Measurements from ENCODE around the gene TLL2.

Gene TLL2

GRCh38 chr10:96507044-96507443, 6.7 kb downstream of the TLL2 start:
- DNase-seq (ENCODE audit: low spot score): no peak

DNA sequence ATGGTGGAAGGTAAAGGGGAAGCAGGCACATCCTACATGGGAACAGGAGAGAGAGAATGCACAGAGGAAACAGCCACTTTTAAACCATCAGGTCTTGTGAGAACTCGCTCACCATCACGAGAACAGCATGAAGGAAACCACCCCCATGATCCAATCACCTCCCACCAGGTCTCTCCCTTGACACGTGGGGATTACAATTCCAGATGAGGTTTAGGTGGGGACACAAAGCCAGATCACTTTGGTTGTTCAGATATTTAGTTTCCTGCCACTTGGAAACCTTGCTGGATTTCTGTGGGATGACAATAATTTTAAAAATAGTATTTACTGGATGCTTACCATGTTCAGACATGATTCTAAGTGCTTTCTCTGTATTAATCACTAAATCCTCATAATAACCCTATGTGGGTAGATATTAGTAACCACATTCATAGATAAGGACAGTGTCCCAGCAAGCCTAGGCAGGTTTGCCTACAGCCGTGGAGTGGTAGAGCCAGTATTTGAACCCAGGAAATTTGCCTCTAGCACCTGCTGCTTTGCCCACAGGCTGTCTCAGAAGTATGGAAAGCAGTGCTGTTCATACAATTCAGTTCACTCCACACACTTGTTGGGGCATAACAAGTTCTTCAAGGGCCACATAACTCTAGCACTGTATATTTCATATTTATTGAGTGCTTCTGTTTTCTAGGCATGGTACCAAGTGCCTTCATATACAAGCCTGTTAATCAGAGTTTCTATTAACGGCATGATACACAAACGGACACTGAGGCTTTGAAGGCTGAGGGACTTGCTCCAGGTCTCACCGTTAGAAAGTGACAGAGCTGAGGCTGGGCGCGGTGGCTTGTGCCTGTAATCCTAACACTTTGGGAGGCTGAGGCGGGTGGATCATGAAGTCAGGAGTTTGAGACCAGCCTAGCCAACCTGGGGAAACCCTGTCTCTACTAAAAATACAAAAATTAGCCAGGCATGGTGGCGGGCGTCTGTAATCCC, 8.3 kb downstream of the TLL2 start:
- DNase-seq (ENCODE audit: low spot score): no peak

GRCh38 chr10:96502561-96503282, 11.0 kb downstream of the TLL2 start:
- no peak for DNase-seq (ENCODE audit: low spot score)

GRCh38 chr10:96501985-96502384, 11.7 kb downstream of the TLL2 start:
- no peak for DNase-seq (ENCODE audit: low spot score)

- DNase-seq (ENCODE audit: low spot score): no peak
These were observed 13.2 kb downstream of the TLL2 start for GRCh38 chr10:96500519-96500918.

- no peak for DNase-seq (ENCODE audit: low spot score)
These were observed 13.7 kb downstream of the TLL2 start for GRCh38 chr10:96500050-96500449.

DNA sequence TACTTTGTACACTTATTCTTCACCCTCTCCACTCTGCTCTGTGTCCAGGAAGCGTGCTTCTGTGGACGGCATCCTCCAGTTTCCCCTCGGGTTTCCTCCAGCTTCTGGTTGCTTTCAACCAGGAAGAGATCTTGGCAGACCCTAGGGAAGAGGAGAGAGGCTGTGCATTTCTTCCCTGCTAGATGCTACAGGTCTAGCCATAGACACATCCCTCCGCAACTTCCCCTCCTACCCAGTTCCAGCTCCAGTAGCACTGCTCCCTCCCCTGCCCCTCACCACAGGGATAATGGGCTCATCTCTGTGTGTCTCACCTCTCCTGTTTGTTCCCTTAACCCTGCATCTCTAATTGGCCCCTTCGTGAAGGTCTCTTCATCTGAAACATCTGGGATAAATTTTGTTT, 16.3 kb downstream of the TLL2 start:
- no peak for DNase-seq (ENCODE audit: low spot score)

GRCh38 chr10:96496281-96496925, 17.3 kb downstream of the TLL2 start:
- no peak for DNase-seq (ENCODE audit: low spot score)

GRCh38 chr10:96495544-96495943, 18.2 kb downstream of the TLL2 start:
- DNase-seq (ENCODE audit: low spot score): no peak

GRCh38 chr10:96494694-96495093, 19.0 kb downstream of the TLL2 start:
- DNase-seq (ENCODE audit: low spot score): no peak

GRCh38 chr10:96493871-96494525, 19.7 kb downstream of the TLL2 start:
- no peak for DNase-seq (ENCODE audit: low spot score)

GRCh38 chr10:96493254-96493653, 20.5 kb downstream of the TLL2 start:
- no peak for DNase-seq (ENCODE audit: low spot score)

- no peak for DNase-seq (ENCODE audit: low spot score)
These were observed 22.4 kb downstream of the TLL2 start for GRCh38 chr10:96491303-96491702.

GRCh38 chr10:96488161-96488935, 25.4 kb downstream of the TLL2 start:
- no peak for DNase-seq (ENCODE audit: low spot score)

- no peak for DNase-seq (ENCODE audit: low spot score)
These were observed 30.7 kb downstream of the TLL2 start for GRCh38 chr10:96482815-96483588.

GRCh38 chr10:96478355-96478754, 35.4 kb downstream of the TLL2 start:
- no peak for DNase-seq (ENCODE audit: low spot score)

GRCh38 chr10:96473866-96474265, 39.9 kb downstream of the TLL2 start:
- no peak for DNase-seq (ENCODE audit: low spot score)

GRCh38 chr10:96470116-96470743, 43.5 kb downstream of the TLL2 start:
- no peak for DNase-seq (ENCODE audit: low spot score)

DNA sequence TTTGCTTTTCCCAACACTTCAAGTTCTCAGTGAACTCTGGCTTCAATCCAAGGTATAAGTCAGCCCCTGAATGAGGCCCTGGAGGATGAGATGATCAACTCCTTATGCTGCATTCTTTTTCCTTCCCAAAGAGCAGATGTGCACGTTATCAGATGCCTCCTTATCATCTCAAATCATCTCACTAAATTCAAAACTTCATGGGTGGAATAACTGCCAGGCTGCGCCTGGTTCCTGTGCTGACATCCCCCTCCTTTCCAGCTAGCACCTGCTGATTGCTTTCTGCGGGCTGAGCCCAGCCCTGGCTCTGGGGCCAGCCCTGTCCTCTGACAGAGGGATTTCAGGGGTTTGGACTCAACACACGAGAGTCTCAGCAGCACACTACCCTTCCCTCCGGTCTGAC, 44.9 kb downstream of the TLL2 start:
- DNase-seq (ENCODE audit: low spot score): no peak

- DNase-seq (ENCODE audit: low spot score): no peak
These were observed 48.1 kb downstream of the TLL2 start for GRCh38 chr10:96465599-96465998.
